Subcutaneous abdominal adipose tissue (tissue), 5 donors: ENCODE results near the gene NLGN3.

Experiments
- H3K27ac ChIP-seq: one replicate; pipeline ENCODE4 v1.7.0; 2013; ENCODE audit warnings: low read depth, mild to moderate bottlenecking, inconsistent platforms, low read length, moderate library complexity
- H3K27me3 ChIP-seq, 5 donors: one replicate each; pipeline ENCODE4 v1.7.0; 2013; ENCODE audit warnings: low read length in 5 of 5, inconsistent platforms in 1 of 5; ENCODE audit not compliant: control insufficient read depth in 5 of 5, insufficient read depth in 4 of 5
- H3K36me3 ChIP-seq, 5 donors: one replicate each; pipeline ENCODE4 v1.7.0; 2013; ENCODE audit warnings: low read length in 5 of 5; ENCODE audit not compliant: control insufficient read depth in 5 of 5, insufficient read depth in 5 of 5
- H3K4me1 ChIP-seq, 5 donors: one replicate each; pipeline ENCODE4 v1.7.0; 2013; ENCODE audit warnings: low read length in 5 of 5, mild to moderate bottlenecking in 3 of 5, moderate library complexity in 1 of 5; ENCODE audit not compliant: control insufficient read depth in 5 of 5, insufficient read depth in 5 of 5
- H3K4me3 ChIP-seq, 5 donors: one replicate each; pipeline ENCODE4 v1.7.0; 2013; ENCODE audit warnings: low read length in 5 of 5, low read depth in 1 of 5
- H3K9ac ChIP-seq, 5 donors: one replicate each; pipeline ENCODE4 v1.7.0; 2013; ENCODE audit warnings: low read length in 5 of 5, mild to moderate bottlenecking in 4 of 5, moderate library complexity in 3 of 5
- H3K9me3 ChIP-seq, 5 donors: one replicate each; pipeline ENCODE4 v1.7.0; 2013; ENCODE audit warnings: low read length in 5 of 5; ENCODE audit not compliant: control insufficient read depth in 5 of 5
- donor health status: healthy.
- donor health status: healthy.
- donor health status: healthy.
- donor health status: healthy.
- donor health status: healthy.

Gene NLGN3

GRCh38 chrX:71147496-71148277, 3.0 kb downstream of the NLGN3 start:
- Histone ChIP-seq H3K36me3 (no peaks in the 10 kb centered on the region), H3K4me3 (no peak overlapping the region), H3K27ac (no peak overlapping the region), H3K4me1 (peaks cover 0 to 30% (median 15%) of the 10 kb centered on the region in 5 donors), H3K9ac (no peak overlapping the region), H3K9me3 (no peaks in the 10 kb centered on the region), H3K27me3 (peaks cover 0 to 21% (median 8%) of the 10 kb centered on the region in 5 donors)

DNA sequence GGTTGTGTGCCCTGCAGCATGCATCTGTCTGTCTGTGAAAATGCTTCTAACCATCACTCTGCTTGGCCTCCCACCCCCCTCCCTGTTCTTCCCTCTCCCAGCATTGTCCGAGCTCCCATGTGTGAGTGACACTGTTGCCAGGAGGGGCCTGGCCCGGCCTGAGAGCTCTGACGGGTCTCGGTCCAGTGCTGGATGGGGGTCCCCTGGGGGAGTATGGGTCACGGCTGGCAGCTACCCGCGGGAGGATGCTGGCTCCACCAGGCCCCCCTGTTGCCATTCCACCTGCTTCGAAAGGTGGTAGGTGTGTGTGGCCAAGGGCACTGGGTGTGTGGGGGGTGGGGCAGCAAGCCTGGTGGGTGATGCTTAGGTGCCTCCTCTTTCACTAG, 3.6 kb downstream of the NLGN3 start:
- no peak overlapping the region for H3K9ac ChIP-seq
- no peak overlapping the region for H3K4me3 ChIP-seq
- H3K27ac ChIP-seq = no peak overlapping the region
- peaks cover 0 to 27% (median 8%) of the 10 kb centered on the region in 5 donors for H3K27me3 ChIP-seq
- peaks cover 0 to 29% (median 15%) of the 10 kb centered on the region in 5 donors for H3K4me1 ChIP-seq
- H3K36me3 ChIP-seq = no peaks in the 10 kb centered on the region
- H3K9me3 ChIP-seq = no peaks in the 10 kb centered on the region

GRCh38 chrX:71151366-71151765, 6.7 kb downstream of the NLGN3 start:
- H3K27ac ChIP-seq = no peak overlapping the region
- no peaks in the 10 kb centered on the region for H3K9me3 ChIP-seq
- H3K4me1 ChIP-seq = peaks cover 0 to 3% (median 0%) of the 10 kb centered on the region in 5 donors
- H3K36me3 ChIP-seq = no peaks in the 10 kb centered on the region
- no peak overlapping the region for H3K4me3 ChIP-seq
- peaks cover 7 to 32% (median 21%) of the 10 kb centered on the region in 5 donors for H3K27me3 ChIP-seq
- H3K9ac ChIP-seq = no peak overlapping the region

DNA sequence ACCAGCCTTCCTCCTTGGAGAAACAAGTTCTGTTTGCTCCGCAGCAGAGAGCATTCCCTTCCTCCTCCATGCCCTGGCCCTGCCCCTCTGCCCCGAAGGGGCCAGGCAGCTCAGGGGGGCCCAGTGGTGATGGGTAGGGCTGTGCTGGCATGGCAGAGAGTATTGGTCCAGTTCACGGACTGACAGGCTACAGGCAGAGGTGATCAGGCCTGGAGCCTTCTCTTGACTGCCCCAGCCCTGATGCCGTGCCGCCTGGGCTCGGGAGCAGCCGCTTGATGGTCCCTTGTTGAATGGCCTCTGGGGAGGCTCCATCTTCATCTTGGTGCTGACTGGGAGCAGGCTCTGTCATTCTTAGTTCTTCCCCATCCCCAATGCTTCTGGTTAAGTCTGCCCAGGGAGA, 9.6 kb downstream of the NLGN3 start:
- Histone ChIP-seq H3K4me1 (no peaks in the 10 kb centered on the region), H3K4me3 (no peak overlapping the region), H3K9ac (no peak overlapping the region), H3K27me3 (peaks cover 7 to 23% (median 19%) of the 10 kb centered on the region in 5 donors), H3K27ac (no peak overlapping the region), H3K36me3 (no peaks in the 10 kb centered on the region), H3K9me3 (no peaks in the 10 kb centered on the region)

- Histone ChIP-seq H3K4me1 (no peaks in the 10 kb centered on the region), H3K27me3 (peaks cover 7 to 23% (median 16%) of the 10 kb centered on the region in 5 donors), H3K9ac (no peak overlapping the region), H3K27ac (no peak overlapping the region), H3K9me3 (no peaks in the 10 kb centered on the region), H3K4me3 (no peak overlapping the region), H3K36me3 (no peaks in the 10 kb centered on the region)
These were observed 10.0 kb downstream of the NLGN3 start for GRCh38 chrX:71154641-71155040.

DNA sequence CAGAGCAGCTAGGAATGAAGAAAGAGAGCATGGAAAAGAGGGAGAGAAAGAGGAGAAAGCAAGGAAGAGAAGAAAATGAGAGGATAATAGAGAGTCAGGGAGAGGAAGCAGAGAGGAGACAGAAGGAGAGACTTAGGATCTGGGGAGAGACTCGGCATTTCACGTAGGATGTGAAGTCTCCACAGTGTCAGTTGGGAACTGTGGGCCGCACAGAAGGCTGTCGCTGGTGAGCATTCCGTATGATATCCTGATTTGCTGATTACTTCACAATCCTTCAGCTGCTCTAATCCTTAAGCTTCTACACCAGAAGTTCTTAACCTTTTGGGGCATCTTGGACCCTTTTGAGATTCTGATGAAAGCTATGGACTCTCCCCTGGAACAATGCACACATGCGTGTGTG, 14.0 kb downstream of the NLGN3 start:
- Histone ChIP-seq H3K4me3 (no peak overlapping the region), H3K36me3 (no peaks in the 10 kb centered on the region), H3K4me1 (no peaks in the 10 kb centered on the region), H3K9ac (no peak overlapping the region), H3K27ac (no peak overlapping the region), H3K27me3 (peaks cover 6 to 16% (median 10%) of the 10 kb centered on the region in 5 donors), H3K9me3 (no peaks in the 10 kb centered on the region)

DNA sequence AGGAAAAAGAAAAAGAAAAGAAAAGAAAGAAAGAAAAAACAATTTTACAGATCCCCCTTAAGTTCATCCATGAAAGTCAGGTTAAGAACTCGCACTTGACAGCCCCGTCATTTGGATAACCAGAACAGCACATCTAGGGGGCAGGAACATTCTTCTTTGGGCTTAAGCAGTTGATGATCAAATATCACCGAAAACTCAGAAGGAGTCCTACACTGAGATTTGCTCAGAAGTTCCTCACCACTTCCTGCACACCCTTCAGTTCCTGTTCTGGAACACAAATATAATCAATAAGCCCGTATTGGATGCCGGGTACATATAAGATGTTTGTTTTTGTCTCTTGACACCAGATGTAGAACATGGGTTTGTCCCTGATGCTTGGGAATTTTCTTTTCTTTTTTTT, 14.7 kb downstream of the NLGN3 start:
- Histone ChIP-seq H3K27ac (no peak overlapping the region), H3K36me3 (no peaks in the 10 kb centered on the region), H3K9ac (no peak overlapping the region), H3K4me1 (no peaks in the 10 kb centered on the region), H3K27me3 (peaks cover under 1 to 15% (median 11%) of the 10 kb centered on the region in 5 donors), H3K9me3 (no peaks in the 10 kb centered on the region), H3K4me3 (no peak overlapping the region)

DNA sequence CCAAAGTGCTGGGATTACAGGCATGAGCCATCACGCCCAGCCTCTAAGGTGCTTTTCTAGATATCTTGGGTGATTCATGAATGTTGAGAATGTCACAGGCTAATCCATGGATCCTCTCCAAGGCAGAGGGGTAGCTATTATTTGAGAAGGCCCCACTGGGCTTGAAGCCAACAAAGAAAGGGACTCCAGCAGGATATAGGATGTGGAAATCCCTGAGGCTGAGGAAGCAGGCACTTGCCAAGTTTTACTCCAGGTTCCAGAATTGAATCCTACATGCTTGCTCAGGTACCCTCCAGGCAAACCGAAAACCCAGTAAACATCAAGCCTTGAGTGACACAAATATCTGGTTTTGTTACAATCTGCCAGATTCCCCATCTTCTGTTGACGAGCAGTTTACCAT, 15.8 kb downstream of the NLGN3 start:
- Histone ChIP-seq H3K27ac (no peak overlapping the region), H3K9ac (no peak overlapping the region), H3K9me3 (no peaks in the 10 kb centered on the region), H3K4me1 (no peaks in the 10 kb centered on the region), H3K27me3 (peaks cover 0 to 16% (median 11%) of the 10 kb centered on the region in 5 donors), H3K36me3 (no peaks in the 10 kb centered on the region), H3K4me3 (no peak overlapping the region)

DNA sequence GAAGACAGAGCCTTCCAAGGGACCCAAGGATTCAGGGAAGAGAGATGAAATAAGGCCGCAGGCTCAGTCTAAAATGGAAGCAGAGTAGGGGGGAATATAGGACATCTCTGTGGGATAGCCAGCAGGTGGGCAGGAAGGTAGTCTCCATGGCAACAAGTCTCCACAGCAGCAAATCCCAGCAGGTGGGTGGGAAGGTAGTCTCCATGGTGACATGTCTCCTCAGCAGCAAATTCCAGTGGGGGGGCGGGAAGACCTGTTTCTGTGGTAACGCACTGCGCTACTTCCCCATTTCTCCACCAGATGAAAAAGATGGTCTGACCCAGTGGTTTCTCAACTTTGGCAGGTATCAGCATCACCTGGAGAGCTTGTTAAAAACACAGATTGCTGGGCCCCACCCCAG, 18.3 kb downstream of the NLGN3 start:
- Histone ChIP-seq H3K36me3 (peaks cover 0 to 4% (median 0%) of the 10 kb centered on the region in 5 donors), H3K9me3 (no peaks in the 10 kb centered on the region), H3K4me1 (no peaks in the 10 kb centered on the region), H3K27ac (no peak overlapping the region), H3K4me3 (no peak overlapping the region), H3K9ac (no peak overlapping the region), H3K27me3 (peaks cover 0 to 24% (median 12%) of the 10 kb centered on the region in 5 donors)

- Histone ChIP-seq H3K4me1 (no peaks in the 10 kb centered on the region), H3K9ac (no peak overlapping the region), H3K4me3 (no peak overlapping the region), H3K27me3 (peaks cover 0 to 24% (median 13%) of the 10 kb centered on the region in 5 donors), H3K27ac (no peak overlapping the region), H3K9me3 (no peaks in the 10 kb centered on the region), H3K36me3 (peaks cover 0 to 4% (median 0%) of the 10 kb centered on the region in 5 donors)
These were observed 19.4 kb downstream of the NLGN3 start for GRCh38 chrX:71164071-71164470.
